GM18907 (cell line): ENCODE data around the gene NMRK2.
A peak's percentile ranks its signal among the peaks of the same experiment; 100 is the strongest.

Experiments
- ATAC-seq: cut with Tn5 transposase; IDR thresholded peaks from one replicate; pipeline ENCODE4 v1.9.1; 2021; ENCODE audit warnings: mild to moderate bottlenecking, moderate library complexity; ENCODE audit not compliant: unreplicated experiment

The NMRK2 gene

DNA sequence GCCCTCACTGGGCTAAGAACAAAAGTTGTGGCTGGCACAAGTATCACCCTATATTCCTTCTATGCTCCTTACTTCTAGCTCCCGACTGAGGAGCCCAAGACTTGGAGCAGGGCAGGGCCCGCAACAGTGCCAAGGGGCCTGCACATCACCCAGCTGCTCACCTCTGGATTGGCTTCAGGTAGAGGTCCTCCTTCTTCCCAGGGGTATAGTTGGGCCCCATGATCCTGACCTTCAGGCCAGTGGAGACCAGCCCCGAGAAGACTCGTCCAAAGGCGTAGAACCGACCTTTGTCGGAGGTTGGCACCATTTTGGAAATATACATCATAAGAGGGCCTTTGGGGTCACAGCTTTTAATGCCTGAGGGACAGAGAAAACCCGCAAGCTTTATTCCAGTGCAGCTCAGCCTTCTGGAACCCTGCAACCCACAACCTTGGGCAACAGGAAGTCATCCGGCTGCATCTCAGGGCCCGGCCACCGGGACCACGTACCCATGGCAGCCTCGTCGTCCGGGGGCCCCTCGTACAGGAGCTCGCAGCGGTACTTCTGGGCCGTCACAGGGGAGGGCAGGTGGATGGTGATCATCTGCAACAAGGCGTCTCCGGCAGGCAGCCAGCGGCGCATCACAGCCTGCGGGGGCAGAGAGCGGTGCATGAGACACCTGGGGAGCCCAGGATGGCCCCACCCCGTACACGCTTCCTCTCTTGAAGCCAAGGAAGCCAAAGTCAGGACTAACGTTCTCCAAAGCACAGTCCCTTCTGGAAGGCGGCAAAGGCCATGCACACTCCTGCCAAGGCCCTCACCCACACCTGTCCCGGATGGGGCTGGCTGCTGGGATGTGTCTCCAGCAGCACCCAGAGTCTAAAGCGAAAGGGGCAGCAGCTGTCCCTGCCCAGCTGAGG lies 47.7 kb downstream of the NMRK2 start:
- ATAC-seq, result no peak

DNA sequence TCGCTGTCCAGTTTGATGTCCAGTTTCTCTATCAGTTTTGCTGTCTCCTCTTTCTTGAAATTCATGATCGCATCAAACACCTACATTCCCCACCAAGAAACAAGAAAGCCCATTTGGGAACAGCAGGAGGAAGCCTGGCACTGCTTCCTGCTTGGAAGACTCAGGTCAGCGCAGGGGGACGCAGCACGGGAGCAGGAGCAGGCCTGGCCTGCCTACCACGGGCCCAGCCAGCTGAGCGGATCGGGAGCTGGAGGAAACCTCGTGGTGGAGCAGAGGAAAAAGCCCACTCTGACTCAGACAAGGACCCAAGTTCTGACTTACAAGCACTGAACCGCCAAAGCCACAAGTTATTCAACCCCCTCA lies 48.5 kb downstream of the NMRK2 start:
- ATAC-seq, result no peak

DNA sequence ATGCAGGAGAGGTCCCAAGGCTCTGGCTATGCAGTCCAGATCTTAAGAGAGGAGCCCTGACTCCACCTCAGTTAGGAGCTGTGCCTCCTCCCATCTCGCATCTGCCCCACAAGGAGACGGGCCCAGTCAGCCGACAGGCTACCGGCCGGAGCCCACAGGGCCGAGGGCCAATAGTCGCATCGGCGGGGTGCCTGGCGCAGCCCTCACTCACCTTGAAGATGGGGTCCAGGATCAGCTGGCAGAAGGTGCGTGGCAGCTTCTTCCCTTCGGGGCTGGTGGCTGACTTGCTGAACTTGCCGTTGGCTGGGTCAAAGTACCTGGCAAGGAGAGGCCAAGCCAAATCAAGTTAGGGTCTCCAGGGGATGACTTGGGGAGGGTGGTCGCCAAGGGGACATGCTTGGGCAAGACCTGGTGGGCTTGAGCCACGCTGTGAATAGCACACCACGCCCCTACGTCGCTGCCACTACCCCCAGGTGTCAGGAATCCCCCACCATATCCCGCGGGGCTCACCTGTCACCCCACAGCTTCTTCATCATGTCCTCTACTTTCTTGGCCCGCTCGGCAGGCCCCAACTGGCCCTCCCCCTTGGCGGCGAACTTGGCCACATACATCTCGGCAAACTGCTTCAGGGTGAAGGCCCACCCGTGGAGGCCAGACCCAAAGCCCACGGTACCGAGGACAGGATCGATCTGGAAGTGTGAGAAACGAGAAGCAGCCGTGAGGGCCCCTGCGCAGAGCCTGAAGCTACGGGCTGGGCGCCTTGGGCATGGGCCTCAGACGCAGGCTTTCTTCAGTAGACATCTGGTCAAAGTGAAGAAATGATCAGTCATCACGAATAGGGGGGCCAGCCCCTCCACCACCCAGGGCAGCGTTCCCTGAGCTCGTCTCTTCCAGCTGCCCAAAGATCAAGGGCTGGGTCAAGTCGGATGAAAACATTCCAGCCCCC lies 49.1 kb downstream of the NMRK2 start:
- no peak for ATAC-seq

DNA sequence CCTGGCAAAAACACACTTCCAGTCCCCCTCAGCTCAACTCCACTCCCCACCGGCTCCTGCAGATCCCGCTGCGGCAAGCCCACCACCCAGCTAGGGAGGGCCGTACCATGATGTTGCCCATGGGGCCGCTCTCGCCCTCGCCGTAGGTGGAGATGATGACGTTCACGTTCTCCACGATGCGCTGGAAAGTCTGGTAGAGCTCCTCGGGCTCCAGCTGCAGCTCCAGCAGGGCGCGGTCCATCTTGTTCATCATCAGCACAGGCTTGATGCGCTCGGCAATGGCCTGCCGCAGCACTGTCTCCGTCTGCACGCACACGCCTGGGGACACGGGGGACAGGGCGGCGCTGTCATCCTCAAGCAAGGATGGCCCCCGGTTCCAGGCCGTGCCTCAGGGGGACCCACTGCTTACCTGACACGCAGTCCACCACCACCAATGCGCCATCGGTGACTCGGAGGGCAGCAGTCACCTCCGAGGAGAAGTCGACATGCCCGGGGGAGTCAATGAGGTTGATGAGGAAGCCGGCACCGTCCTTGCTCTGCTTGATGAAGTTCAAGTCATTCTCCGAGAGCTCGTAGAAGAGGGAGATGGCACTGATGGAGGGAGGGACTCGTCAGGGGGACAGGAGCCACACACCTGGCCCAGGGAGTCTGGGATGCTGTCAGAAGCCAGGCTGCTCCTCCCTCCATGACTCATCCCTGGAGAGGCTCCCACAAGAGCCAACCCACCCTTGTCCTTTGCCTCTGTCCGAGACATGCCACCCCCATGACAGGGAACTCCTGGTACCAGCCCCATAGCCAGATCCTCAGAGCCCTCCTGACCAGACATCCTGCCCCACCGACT lies 50.1 kb downstream of the NMRK2 start:
- no peak for ATAC-seq

DNA sequence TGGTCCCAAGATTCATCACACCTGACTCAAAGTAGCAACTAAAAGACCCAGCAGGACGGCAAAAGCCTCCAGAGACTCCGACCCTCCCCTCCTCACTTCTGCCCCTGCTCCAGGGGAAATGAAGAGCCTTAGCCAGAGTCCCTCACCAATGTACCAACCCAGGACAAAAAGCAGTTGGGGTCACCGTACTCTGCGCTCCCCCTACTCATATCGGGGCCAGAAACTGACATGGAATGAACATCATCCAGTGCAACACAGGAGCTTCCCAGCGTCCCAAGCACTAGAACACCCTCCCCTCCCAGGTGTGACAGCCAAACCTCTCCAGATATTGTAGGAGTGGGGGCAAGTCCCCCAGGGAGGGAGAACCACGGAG lies 50.7 kb downstream of the NMRK2 start:
- no peak for ATAC-seq

DNA sequence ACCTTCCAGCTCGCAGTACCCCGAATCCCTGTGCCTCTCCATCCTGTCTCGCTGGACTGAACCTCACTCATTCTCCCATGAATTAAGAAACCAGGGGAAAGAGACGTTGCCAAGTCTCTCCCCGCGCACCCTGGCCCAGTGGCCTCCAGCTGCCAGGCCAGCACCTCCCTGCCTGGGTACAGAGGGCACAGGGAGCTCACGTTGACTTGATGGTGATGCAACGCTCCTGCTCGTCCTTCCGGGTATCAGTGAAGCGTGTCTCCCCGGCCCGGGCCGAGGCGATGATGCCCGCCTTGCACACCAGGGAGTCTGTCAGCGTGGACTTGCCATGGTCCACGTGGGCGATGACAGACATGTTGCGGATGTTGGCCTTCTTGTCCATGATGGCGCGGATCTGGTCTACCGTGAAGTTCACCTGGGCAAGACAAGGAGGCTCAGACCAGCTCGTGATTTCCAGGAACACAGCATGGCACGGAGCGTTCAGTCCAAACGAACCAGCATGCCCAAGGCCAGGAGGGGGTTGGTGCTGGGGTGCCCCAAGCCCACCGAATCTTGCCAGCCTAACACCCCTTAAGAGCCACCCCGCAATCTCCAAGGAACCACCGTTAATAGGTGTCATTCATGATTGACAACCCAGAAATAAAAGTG lies 51.2 kb downstream of the NMRK2 start:
- ATAC-seq, result no peak

DNA sequence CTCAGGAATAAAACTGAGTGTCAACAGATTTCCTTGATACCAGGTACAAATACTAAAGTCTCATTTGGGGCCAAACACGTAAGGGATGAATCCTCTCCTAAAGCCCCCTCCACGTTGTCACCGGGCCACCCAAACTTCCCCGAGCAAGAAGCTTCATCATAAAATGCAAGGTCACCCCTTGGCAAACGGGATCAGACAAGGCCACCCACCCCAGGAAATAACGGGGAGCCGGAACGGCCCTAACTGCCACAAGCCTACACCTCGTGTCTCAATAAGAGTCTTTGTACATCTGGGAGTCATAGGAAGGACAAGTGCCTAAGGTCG lies 51.7 kb downstream of the NMRK2 start:
- no peak for ATAC-seq

DNA sequence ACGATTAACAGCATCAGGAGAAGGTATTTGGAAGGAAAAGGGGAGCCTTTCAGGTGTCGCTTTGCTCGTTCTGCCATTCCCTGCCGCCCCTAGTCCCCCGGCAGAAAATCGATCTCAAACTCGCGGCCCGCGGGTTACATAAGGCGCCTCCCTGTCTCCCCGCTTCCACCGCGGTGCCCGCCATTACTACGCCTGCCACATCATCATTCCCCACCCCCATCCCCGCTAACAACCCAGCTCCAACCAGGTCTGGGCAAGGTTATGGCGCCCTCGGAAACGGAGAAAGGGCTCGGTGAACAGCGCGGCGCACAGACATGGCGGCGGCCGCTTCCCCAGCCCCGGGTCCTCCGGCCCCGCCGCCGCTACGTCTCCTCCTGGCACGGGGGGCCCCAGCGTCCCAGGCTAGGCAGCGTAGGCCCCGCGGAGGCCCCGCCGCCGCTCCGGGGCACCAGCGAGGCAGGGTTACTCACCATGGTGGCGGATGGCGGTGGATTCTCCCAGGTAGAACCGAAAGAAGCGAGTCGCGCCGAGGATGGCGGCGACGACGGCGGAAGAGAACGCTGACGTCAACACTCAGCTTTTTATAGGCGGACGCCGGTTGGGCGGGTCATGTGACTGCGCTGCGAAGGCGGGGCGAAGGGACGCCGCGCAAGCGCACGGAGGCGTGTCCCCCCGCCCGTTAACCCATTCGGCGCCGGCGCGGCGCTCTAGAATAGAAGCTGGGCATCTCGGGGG lies 52.2 kb downstream of the NMRK2 start, which contains the start of gene EEF2:
TSS of gene EEF2 (minus strand) at position 556 of the 735 bp plus-strand sequence. CDS start at position 473, 83 bp downstream.
- ATAC-seq, result peak; percentile 64

DNA sequence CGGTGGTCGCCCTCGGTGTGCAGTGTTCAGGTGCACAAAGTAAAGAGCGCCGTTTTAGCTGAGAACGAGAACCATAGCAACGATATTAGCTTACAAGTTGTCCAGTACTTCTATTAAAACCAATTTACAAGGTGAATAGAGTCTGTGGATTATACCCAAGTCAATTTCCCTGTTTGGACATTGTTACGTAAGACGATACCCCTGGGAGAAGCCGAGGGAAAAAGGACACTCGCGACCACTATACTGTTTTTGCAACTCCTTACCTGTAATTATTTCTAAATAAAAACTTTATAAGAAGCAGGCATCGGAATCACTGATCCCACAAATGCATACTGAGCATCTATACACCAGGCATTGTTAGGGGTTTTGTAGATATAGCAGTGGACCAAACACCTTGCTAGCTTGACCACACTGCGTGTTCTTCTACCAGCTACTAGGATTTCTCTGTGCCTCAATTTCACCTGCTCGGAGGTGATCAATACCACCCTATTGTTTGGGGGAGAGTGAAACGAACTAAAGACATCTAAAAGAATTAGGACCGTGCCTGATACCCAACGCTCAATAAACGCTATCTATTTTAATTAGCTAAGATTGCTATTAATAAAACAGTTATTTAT lies 52.9 kb downstream of the NMRK2 start:
- no peak for ATAC-seq

DNA sequence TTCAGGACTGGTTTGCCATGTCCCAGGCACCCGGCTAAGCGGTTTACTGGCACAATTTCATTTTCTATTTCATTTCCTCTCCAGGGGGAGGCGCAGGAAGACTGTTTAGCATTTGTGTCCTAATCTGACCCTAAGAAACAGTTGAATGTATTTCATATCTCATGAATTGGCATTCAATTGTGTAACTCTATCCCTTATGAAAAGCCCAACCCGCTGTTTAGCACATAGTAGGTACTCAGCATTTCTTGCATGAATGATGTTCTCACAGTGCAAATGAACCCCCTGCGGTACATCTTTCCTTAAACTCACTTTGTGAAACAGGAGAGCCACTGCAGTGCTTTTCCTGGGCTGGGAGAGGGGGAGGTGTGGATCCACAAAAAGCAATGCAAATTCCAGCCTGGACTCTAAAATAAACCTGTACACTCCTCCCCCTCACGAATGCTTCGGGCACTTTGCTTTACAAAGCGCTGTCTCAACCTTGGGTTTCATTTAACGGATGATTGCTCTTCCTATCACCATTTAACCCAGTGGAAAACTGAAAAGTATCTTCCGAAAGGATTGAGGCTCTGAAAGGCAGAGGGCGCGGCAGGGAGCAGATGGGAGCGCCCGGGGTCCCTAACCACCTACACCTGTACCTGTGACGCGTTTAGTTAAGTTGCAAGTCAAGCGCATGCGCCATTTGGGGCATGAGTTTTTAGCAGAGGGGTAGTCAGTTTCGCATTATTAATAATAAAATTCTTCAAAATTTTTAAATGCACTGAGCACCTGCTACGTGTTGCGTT lies 53.6 kb downstream of the NMRK2 start:
- no peak for ATAC-seq

DNA sequence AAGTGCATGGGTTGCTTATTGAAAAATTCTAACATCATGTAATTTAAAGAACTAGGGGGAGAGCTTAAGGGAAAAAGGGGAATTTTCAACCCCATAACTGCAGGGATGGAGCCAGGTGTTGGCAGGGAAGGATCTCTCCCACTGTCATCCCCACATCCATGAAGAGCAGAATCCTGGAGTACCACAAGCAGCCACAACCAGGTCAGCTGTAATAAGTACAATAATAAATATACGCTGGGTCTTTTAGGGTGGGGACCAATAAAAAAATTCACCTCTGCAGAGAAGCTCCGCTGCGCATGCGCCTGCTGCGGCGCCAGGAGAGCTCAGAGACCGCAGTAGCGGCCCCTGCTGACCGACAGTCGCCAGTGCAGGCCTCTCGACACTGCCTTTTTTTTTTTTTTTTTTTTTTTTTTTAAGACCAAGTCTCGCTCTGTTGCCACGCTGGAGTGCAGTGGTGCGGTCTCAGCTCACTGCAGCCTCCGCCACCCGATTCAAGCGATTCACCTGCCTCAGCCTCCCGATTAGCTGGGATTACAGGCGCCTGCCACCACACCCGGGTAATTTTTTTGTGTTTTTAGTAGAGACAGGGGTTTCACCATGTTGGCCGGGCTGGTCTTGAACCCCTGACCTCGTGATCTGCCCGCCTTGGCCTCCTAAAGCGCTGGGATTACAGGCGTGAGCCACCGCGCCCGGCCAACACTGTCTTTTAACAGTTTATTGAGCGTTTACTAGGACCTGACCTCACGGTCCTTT lies 54.9 kb downstream of the NMRK2 start:
- peak; percentile 42 for ATAC-seq

DNA sequence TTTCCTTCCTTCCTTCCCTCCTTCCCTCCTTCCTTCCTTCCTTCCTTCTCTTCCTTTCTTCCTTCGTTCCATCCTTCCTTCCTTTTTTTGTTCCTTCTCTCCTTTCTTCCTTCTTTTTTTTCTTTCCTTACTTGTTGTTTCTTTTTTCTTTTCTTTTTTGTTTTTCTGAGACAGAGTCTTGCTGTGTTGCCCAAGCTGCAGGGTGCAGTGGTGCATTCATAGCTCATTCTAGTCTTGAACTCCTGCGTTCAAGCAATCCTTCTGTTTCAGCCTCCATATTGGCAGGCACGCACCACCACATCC lies 57.9 kb downstream of the NMRK2 start:
- no peak for ATAC-seq
